Embryonic facial prominence (tissue), 1 donor: ENCODE measurements around the gene ZFAND2B.
A peak's percentile ranks its signal among the peaks of the same experiment; 100 is the strongest.

Experiments used
- DNase-seq: peaks from one replicate; pipeline ENCODE4 v3.0.0-alpha.2; 2016; ENCODE audit errors: extremely low spot score

The ZFAND2B gene

GRCh38 chr2:219220652-219221402 lies 14.2 kb downstream of the ZFAND2B start:
- DNase-seq: no peak

DNA sequence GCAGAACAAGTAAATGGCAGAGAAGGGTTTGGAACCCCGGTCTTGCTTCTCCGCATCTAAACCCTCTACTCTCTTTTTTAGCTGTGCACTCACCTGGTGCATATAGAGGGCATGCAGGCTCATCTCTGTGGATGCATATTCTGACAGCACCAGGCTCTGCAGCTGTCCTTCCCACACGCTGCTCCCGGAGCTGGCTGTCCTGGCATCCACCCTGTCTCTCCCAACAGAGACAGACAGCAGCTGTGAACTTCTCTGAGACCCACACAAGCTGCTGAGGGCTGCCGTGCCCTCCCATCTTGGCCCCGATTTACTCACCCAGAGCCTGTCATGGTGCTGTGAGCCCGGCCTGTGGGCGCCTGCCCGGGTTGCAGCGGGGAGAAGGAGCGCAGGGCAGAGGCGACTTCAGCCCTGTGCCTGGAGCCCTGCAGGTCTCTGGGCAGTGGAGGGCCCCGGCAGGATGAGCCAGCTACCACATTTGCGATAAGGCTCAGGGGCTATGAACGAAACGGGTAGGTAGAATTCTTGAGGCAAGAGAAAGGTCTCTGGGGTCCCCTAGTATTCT lies 15.5 kb downstream of the ZFAND2B start:
- no peak for DNase-seq

DNA sequence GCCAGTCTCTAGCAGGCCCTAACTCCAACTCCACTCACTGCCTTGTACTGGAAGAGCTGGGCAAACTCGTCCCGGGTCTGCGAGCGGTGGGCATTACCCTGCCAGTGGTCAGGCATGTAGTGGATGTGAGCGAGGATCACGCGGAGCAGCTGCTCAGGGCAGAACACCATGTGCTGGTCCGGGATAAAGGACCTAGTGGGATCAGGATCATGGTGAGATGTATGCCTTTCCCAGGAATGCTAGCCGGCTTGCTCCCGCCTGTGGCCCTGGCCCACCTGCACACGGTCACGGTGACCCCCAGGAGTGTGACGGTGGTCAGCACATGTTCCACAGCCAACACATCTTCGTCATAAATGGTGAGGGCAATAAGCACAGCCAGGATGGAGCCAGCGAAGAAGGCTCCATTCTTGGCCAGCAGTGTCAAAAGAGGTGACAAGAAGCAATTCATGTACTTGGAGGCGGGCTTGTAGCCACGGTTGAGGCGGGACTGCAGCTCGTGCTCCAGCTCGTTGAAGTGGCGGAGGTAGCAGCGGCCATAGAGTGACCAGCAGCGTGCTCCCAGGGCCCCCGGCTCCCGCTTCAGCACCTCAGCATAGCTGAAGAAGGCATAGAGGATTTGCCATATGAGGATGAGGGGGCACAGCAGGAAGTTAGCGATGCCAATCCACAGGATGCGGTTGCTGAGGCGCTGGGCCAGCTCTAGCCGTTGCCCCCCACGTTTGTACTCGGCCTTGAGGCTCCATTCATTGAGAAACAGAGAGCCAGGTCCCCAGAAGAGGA lies 17.4 kb downstream of the ZFAND2B start:
- DNase-seq: no peak

- no peak for DNase-seq
Observed at GRCh38 chr2:219225350-219225749, 18.8 kb downstream of the ZFAND2B start.

DNA sequence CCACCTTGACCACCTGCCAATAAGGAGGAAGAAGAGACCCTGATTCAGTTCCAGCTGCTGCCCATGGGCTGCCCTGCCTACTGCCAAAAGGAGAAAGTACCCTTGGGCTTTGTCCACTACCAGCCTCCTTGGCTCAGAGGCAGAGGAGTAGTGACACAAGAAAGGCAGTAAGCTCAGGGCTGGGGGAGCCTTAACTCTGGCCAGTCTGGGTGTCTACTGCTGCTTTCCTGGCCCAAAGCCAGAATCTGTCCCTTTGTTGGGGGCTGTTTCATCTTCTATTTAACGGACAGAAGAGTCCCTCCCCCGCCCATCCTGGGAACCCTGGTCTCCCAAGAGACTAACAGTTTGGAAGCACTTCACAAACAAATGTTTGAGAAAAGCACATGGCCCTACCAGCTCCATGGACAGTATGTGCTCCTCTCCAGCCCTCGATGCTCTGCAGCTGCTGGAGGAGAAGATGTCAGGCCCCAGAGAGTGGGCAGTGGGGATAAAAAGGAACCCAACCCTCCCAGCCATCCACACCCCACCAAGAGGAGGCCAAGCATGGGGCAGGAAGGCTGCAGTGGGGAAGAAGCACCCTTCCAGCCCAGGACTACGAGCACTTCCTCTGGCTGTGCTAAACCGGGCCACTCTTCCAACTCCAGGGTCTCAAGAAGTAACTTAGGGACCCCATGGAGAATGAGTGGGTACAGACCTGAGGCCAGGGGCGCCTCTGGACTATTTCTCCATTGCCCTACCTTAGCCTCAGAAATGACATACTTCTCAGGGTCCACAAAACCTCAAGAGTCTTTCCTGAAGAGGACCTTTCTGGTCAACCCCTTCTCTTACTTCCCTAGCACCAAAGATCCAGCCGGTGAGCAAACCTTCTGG lies 21.7 kb downstream of the ZFAND2B start:
- no peak for DNase-seq

DNA sequence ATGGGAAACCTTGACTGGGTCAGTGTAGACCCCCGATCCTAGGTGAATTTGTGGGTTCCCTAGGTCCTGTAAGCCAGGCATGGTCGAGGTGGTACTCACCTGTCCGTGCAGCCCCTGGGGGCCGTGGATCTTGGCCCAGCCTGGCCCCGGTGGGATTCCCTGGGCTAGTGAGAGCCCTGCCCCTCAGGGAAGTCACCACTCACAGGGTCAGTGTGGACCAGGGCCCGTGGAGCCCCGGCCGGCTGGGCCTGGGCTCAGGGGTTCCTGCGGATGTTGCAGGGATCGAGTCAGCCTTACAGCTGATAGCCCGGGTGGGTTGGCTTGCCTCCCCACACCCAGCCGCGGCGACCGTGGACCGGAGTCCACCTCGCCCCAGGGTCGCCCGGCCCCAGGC lies 22.3 kb downstream of the ZFAND2B start:
- no peak for DNase-seq

DNA sequence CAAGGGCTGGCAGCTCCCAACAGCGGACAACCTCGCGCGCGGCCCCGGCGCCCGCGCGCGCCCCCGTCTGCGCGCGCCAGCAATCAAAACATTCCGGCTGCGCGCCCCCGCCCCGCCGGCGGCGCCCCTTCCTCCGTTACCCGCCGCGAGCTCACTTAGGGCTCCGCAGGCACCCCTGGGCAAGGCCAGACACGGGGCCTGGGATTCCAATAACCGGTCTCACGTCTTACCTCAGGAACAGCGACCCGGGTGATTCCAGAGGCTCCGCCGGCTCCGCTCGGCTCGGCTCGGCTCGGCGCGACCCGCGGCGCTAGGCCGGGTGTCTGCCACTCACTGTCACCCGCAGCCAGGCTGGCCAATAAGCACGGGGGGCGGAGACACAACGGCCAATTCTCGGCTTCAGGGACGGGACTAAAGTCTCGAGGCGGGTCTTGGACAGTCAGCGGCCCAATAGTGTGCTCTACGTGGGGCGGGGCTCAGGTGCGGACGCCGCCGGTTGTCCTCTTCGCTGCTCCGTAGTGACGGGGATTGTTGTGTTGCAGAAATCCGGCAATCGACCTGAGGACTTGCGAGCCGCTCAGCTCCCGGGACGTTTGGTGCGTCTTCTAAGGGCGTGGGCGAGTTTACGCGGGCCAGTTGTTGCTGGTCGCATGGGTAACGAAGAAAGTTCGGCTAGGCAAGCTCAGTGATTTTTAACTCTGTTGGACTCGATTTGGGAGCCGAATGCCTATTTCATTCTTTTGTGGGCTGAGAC lies 22.9 kb downstream of the ZFAND2B start, which contains the start of the genes ANKZF1 and ATG9A:
ANKZF1 (plus strand) TSS at position 502 of the 754 bp plus-strand sequence. CDS start 452 bp downstream, outside the sequence.
ATG9A (minus strand) TSS at position 332 of the 754 bp plus-strand sequence. CDS start 1,612 bp downstream, outside the sequence.
- DNase-seq: peak; percentile 99

DNA sequence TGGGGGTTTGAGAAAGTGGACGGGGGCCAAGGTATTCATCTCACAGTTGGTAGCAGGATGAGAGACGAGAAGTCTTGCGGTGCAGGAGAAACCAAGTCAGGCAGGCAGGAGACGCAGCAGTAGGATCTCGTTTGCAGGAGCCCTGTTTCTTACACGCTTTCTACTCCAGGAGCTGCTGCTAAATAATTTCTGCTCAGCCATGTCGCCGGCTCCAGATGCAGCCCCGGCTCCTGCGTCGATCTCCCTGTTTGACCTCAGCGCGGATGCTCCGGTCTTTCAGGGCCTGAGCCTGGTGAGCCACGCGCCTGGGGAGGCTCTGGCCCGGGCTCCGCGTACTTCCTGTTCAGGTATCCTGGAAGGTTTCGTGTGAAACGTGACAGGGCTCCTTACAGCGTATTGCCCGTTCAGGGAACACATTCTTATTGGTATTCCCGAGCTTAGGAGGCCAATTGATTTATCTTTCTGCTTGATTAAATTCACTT lies 23.5 kb downstream of the ZFAND2B start:
- no peak for DNase-seq

DNA sequence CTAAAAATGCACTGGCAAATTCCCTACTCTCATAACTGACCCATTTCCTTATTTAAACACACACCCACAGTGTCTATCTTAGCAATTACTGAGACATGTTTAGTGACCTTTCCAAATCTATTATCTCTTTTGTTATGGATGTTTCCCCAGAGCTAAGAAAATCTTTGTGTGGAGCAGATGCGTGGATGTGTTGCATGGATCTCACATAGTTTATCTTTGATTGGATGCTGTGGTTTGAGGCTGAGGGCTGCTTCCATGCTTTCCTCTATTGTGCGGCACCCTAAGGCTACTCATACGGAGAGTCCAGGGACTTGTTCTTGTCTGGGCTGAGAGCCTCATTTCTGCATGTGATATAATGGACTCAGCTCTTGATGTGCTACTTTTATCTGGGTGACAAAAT lies 27.7 kb downstream of the ZFAND2B start:
- DNase-seq: no peak

GRCh38 chr2:219243291-219243761 lies 36.7 kb downstream of the ZFAND2B start:
- no peak for DNase-seq

DNA sequence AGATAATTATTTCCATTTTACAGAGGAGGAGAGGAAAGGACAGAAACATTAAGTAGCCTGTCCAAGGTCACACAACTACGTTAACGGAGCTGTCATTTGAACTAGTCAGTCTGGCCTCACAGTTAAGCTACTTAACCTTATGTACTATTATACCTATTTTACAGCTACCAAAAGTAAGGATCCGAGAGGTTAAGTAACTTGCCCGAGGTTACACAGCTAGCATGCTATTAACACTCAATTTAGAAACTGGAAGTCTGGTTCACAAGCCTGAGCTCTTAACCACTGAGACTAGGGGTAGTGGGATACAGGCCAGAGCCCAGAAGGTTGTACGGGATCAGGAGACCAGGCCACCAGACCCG lies 38.2 kb downstream of the ZFAND2B start:
- no peak for DNase-seq

DNA sequence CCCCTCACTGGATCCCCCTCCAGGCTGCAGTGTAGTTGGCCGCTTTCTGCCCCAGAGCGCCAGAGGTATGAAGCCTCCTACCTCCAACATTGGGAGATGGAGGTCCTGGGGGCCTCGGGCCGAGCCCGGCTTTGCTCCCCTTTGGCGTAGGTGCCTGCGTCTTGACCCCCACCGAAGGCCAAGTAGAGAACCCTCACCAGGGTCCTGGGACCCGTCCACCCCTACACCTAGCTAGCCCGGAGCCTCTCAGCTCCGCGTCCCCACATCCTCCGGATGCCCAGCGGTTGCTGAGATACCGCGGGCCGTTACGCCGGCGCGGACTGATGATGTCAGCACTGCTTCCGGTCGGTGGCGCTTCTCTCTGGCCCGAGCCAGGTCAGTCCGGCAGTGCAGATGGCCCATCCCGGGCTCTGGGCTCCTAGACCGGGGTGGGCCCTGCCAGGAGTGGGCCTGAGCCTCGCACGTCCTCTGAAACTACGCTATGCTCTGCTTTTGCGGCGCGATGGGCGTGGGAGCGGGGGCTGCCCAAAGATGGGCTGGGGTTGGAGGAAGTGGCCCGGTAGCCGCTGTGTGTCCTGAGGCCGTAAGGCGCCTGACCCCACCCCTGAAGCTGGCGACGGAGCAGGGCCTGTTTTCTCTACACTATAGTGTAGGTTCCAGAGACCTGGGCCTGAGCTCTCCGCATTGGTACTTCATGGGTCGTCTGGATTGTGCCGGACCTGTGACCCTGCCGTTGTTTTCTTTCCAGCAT lies 38.7 kb downstream of the ZFAND2B start, which contains the start of the genes GLB1L and STK16:
GLB1L (minus strand) TSS at position 297 of the 751 bp plus-strand sequence. CDS start 1,871 bp downstream, outside the sequence.
STK16 (plus strand) TSS at position 332 of the 751 bp plus-strand sequence. CDS start 521 bp downstream, outside the sequence.
- peak; percentile 78 for DNase-seq

DNA sequence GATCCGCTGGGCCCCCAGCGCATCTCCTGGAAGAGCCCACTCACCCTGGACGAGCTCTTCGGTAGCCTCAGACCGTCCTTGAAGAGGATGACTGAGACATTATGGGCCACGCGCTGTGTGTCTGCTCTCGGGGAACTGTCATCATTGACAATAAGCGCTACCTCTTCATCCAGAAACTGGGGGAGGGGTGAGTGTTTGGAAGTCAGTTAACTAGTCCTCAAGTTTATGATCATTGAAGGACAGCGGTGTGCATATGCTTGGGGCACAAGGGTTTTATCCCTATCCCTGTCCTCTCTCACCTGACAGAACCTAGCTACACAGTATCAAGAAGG lies 39.3 kb downstream of the ZFAND2B start:
- no peak for DNase-seq

GRCh38 chr2:219246559-219246958 lies 40.0 kb downstream of the ZFAND2B start:
- no peak for DNase-seq

DNA sequence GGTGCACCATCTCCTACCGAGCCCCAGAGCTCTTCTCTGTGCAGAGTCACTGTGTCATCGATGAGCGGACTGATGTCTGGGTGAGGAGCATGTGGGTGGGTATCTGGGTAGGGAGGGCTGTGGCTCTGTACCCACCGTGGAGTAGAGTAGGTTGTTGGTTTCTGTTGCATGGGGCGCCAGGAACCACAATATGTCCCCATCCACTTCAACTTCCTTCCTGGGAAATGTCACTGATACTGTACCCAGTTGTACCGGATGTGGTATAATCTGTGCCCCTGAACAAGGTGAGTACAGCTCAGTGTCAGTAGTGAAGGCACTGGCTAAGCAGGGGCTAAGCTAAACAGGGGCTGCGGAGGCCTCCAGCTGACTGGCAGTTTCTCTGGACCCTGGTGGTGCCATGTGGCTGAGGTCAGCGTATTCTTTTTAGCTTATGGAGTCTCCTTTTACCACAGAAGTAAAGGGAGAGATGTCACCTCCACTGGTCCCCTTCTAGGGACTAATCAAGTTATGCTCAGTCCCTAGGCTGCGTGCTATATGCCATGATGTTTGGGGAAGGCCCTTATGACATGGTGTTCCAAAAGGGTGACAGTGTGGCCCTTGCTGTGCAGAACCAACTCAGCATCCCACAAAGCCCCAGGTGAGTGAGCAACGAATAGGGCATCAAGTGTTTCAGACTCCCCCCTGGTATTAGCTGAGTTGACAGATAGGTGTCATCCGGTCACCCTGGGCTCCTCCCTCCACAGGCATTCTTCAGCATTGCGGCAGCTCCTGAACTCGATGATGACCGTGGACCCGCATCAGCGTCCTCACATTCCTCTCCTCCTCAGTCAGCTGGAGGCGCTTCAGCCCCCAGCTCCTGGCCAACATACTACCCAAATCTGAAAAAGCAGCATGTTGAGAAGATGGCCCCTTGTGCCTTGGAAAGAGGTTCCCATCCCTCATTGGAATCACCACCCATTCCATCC lies 41.4 kb downstream of the ZFAND2B start:
- DNase-seq: no peak

DNA sequence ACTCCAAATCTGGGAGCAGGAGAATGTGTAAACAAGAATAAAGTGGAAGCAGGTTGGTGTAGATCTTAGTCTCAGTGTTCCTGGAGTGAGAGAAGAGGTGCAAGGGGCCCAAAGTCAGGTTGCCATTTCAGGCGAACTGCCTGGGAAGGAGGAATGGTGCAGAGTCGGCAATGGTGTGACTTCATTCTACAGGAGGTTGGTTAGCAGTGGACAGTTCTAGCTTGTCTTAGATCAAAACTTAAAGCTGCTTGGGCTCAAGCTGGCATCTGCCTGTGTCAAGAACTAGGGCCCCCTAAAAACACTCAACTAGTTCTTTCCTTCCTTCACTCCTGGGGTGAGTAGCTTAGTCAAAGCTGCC lies 42.2 kb downstream of the ZFAND2B start:
- no peak for DNase-seq

DNA sequence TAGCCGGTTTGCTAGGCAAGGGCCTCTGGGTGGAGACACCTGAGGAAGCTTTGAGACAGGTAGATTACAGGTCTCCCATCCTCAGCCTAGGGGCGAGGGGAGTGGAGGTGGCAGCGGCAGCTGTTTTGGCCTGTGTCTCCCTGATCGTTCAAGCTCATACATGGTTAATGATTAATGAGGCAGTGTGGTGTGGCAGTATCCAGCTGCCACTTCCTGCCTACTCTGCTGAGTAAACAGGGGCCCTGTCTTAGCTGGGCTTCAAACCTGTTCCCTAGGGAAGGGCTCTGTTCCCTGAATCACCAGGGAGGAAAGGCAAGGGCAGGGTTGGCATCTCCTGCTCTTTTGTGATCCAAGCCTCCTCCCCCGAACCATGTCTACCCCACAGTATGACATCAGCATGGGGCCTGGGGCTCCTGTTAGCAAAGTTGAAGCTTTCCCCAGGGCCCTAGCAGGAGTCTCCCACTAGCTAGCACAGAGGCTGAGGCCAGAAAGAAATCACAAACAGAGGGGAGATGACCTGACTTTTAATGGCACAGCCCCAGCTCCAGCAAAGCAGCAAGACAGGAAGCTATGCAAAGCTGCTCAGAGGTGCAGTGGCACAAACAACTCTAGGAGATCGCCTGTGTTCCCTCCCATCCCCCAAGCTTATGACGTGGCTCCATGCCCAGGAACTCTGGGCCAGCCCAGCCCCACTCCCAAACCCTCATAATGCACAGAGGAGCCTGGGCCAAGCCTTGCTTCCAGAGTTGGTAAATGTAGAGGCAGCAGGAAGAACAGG lies 42.8 kb downstream of the ZFAND2B start:
- DNase-seq: peak; percentile 18
